ENCODE results near the gene TENT5C.

The TENT5C gene

DNA sequence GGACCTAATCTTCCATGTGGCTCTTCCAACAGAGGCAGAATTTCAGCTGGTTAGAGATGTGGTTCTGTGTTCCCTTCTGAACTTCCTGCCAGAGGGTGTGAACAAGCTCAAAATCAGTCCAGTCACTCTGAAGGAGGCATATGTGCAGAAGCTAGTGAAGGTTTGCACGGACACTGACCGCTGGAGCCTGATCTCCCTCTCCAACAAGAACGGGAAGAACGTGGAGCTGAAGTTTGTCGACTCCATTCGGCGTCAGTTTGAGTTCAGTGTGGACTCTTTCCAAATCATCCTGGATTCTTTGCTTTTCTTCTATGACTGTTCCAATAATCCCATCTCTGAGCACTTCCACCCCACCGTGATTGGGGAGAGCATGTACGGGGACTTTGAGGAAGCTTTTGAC lies 17.3 kb downstream of the TENT5C start:
- no peak overlapping the region for H3K4me3 ChIP-seq (ENCODE audit: low read length)
- no peak for TF ChIP-seq ZNF274 (IDR thresholded peaks at IDR 0.05; ENCODE audit: low read depth, low read length)

DNA sequence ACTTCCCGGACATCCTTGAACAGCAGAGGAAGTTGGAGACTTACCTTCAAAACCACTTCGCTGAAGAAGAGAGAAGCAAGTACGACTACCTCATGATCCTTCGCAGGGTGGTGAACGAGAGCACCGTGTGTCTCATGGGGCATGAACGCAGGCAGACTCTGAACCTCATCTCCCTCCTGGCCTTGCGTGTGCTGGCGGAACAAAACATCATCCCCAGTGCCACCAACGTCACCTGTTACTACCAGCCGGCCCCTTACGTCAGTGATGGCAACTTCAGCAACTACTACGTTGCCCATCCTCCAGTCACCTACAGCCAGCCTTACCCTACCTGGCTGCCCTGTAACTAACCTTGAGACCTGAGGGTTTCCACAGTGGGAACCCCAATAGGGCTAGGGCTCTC lies 17.9 kb downstream of the TENT5C start:
- TF ChIP-seq ZNF274 (IDR thresholded peaks at IDR 0.05; ENCODE audit: low read depth, low read length): no peak
- no peak overlapping the region for H3K4me3 ChIP-seq (ENCODE audit: low read length)

DNA sequence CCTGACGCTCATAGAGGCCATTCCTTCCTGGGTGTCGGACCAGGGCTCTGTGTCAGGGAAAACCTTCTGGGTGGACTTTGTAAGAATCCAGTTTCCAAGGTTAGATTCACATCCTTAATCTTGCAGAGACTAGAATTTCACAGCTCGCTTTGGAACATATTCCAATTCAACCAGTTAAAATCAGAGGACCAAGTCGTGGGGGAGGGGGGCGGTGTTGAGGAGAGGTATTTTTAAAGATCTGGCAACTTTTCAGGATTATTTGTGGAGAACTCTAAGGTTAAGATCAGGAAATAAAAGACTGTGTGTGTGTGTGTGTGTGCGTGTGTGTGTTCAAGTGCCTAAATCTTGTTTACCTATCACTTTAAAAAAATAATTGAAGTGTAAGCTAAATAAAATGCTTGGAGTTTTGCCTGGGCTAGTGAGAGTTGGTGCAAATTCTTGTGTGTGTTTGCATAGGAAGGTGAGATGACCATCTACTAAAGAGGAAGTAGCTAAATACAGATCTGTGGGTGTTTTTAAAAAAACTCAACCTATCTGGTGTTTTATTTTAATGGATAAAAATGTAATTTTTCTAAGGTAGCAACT lies 21.8 kb downstream of the TENT5C start:
- H3K4me3 ChIP-seq (ENCODE audit: low read length): no peak overlapping the region
- no peak for TF ChIP-seq ZNF274 (IDR thresholded peaks at IDR 0.05; ENCODE audit: low read depth, low read length)

DNA sequence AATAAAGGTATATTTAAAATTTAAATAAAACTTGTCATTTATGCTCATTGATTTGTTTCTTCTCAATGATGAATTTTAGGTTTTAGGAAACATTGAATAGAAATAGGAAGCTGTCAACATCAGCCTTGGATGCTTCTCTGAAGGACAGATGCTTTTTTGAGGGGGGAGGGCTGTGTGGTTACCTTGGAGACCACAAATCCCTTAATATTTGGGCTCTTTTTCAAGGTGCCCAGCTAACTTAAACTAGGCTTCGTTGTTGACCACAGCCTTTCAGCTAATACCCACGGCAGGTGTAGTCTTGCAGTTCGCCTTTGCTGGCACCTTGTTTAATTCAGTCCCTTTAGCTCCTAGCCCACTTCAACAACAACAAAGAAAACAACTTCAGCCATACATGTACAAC lies 22.5 kb downstream of the TENT5C start:
- H3K4me3 ChIP-seq (ENCODE audit: low read length): no peak overlapping the region
- TF ChIP-seq ZNF274 (IDR thresholded peaks at IDR 0.05; ENCODE audit: low read depth, low read length): no peak

DNA sequence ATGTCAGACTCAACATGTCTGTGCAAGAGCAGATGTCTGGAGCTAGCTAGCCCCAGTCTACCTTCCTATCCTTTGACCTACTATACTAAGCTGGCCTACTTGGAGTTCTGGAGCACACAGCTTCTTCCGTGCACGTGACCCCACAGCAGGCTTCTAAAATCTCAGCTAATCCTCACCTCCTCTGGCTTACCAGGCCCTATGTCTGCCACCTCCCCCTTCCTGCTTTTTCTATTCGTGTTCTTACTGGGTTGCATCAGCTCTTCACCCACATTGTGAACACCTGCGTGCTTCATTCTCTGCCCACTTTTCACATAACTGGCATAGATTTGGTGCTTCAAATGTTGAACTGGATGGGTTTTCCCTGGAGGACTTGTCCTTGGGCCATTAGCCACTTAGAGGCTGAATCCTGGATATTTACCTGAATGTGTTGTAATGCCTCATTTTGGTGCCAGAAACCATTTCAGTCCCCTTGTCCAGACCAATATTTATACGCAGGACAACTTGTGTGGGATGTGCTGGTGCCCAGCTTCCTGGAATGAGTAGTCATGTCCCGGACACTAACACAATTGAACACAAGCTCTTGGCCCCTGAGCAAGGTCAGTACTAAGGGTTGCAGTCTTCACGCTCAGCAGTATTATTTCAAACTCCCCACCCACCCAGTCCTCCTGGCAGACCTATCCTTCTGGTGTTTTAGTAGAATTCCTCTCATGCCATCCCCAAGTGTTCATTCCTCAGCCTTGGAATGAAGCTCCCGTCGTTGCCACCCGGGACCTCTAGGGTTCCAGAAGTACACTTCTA lies 24.0 kb downstream of the TENT5C start:
- no peak overlapping the region for H3K4me3 ChIP-seq (ENCODE audit: low read length)
- no peak for TF ChIP-seq ZNF274 (IDR thresholded peaks at IDR 0.05; ENCODE audit: low read depth, low read length)

DNA sequence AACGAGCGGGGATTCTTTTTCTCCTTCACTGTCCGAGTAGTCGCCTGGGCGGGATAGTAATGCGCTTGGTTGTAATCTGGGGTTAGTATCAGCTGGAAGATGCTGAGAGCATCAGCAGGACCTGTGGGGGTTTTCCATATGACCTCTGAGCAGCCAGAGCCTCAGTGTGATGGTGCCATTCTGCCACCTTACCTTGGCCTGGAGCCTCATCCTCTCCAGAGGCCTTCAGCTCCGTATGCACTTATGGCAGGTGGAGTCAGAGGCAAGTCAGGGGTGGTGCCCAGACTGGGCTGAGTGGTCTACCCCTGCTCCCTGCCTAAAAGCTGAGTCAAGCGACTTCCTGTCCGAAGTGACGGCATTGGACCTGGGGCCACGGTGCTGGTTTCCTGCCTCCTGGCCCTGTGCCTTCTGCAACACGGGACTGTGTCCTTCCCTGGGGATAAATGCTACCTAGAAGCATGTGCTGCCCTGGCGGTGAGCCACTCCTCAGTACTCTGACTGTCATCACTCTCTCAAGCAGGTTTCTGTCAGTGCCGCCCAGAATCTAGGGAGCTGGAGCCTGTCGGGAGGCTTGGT lies 24.7 kb downstream of the TENT5C start:
- no peak overlapping the region for H3K4me3 ChIP-seq (ENCODE audit: low read length)
- TF ChIP-seq ZNF274 (IDR thresholded peaks at IDR 0.05; ENCODE audit: low read depth, low read length): no peak

DNA sequence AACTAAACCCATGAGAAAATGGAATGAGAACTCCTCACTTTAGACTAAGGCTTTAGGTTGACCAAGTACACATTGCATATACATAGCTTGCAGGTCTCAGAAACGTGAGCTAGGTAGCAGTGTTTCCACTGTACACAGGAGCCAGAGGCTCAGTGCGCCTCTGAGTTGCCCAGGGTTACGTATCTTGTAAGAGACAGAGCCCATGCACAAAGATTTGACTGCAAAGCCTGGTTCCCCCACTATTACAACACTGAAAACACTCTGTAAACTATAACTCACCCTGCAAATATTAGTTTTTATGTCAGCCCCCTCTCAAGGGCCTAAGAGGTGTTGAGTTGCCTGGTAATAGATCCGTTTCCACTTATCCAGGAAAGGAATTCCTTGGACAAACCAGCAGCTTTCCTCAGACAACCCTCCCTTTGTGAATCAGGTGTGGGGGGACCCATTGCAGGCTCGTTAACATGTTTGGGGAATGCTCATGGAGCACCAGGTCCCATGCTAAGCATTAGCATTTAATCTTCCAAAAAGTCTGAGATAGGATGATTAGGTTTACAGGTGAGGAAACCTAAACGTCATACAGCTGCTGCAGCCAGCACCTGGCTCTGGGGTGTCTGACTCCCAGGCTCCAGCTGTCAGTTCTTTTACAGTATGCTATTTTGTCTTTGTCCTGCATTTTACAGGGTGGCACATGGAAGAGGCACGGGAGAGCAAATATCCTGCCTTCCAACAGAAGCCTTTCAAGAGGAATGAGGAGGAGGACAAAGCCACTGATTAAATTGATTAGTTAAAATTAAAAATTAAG lies 25.7 kb downstream of the TENT5C start:
- H3K4me3 ChIP-seq (ENCODE audit: low read length): no peak overlapping the region
- TF ChIP-seq ZNF274 (IDR thresholded peaks at IDR 0.05; ENCODE audit: low read depth, low read length): no peak

DNA sequence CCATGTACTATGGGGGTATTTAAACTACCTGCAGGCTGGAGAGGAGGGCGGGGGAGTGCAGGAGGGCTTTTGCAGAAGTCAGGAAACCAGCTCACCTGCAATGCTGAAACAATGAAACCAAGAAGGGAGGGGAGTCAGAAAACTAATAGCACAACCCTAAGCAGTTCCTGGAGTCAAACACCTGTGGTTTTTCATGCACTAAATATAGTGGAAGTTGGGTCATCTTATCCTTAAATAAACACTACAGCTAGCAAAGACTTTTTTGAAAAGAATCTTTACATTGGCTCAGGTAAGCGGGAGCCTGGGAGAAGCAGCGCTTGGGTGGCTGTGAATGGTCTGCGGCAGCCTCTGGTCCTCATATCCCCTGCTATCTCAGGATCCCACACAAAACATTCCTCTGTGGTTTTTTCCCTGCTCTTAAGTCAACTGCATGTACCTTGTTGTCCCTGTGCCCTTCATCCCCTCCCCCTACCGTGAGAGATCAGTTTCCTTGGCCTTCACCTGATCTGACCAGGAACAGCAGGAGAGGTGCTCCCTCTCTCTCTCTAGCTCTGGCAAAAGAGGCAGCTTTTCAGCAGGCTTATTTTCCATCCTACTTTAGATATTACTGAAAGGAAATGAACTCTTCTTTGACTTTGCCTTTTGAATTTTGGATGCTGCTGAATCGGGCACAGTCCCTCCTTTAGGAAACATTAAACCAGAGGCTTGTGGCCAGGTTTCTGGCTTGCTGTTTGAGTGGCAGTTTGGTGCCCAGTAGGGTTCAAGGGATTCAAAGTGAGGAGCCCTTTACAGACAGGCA lies 26.6 kb downstream of the TENT5C start:
- no peak for TF ChIP-seq ZNF274 (IDR thresholded peaks at IDR 0.05; ENCODE audit: low read depth, low read length)

DNA sequence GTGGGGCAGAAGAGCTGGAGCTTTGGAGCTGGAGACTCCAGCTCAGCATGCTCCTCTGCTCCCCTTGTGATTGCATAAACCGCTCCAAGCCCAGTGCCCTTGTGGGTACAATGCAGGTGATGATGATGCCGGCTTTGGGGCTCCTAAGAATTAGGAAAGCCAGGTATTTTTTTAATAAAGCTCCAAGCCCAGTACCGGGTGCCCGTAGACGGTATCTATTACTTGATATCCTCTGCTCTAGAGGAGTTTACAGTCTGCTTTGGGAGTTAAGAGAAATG lies 27.2 kb downstream of the TENT5C start:
- H3K4me3 ChIP-seq (ENCODE audit: low read length): no peak overlapping the region; the same call in 1 of the 2 replicates
- TF ChIP-seq ZNF274 (IDR thresholded peaks at IDR 0.05; ENCODE audit: low read depth, low read length): no peak

More for the DNA sequence above, 26.6 kb downstream of the TENT5C start:
- H3K4me3 ChIP-seq (ENCODE audit: low read length): no peak overlapping the region; the same call in 1 of the 2 replicates

DNA sequence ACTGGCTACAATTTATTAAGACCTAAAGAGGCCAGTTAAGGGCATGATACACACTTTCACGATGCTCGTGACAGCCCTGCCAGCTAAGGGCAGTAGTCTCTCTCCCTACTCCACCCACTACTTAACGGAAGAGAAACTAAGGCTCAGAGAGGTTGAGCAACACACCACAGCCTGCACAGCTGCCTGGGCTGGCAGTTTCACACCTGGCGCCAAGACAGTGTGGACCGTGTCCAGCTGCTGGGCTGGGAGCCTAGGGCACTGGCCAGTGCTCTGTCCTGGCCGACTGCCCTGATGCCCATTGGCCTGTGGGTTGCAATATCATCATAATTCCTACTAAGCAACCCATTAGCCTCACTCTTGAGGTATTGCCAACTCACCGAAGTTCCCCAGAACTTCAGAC lies 27.6 kb downstream of the TENT5C start:
- H3K4me3 ChIP-seq (ENCODE audit: low read length): no peak overlapping the region
- TF ChIP-seq ZNF274 (IDR thresholded peaks at IDR 0.05; ENCODE audit: low read depth, low read length): no peak

DNA sequence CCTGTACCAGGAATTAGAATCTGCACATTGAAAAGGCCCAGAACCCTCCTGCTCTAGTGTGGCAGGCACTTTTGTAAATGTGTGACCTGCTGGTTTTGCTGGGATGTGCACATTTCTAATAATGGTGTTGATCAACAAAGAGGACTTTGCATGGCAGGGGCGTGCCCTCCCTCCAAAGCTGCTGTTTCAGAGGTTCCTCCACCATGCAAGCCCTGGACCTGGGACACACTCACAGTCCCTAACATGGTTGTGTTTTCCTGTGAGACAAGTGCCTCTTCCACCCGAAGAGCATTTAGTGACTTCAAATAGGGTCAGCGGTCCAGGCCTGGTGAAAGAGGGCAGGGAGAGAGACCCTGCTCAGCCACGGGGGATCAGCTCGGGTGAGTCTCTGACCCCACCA lies 28.1 kb downstream of the TENT5C start:
- H3K4me3 ChIP-seq (ENCODE audit: low read length): no peak overlapping the region

DNA sequence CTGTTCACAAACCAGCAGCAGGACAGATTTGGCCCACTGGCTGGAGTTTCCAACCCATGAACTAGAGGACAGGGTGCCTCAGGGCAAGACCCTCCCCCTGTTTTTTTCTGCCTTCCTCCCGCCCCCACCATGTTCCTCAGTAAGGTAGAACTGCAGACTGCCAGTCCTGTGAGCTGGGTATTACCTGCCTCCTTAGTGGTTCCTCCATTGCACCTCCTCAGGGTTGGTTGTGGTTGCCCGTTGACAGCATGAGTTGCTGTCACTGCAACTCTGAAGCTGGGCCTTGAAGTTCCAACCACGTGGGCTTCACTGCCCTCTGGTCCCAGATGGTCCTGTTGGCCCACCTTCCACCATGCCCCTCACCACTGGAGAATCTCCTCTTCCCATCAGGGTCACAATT lies 28.8 kb downstream of the TENT5C start:
- TF ChIP-seq ZNF274 (IDR thresholded peaks at IDR 0.05; ENCODE audit: low read depth, low read length): no peak
- H3K4me3 ChIP-seq (ENCODE audit: low read length): no peak overlapping the region

More for the DNA sequence above, 28.1 kb downstream of the TENT5C start:
- no peak for TF ChIP-seq ZNF274 (IDR thresholded peaks at IDR 0.05; ENCODE audit: low read depth, low read length)

DNA sequence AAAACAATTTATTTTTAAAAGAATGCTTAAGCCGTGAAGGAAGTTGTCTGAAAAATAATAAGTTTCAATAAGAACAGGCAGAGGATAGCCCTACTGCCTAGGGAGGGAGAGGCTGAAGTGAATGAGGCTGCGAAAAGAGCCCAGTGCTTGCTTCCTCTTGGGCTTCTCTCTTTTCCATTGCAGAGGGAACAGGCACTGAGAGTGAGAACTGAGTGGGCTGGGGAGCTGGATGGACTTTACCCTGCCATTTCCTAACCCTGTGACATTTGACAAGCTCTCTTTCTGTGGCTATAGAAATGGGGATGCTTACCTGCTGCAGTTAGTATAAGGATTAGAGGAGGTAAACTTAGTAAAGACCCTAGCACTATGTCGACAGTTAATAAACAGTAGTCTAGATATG lies 30.0 kb downstream of the TENT5C start:
- no peak for TF ChIP-seq ZNF274 (IDR thresholded peaks at IDR 0.05; ENCODE audit: low read depth, low read length)
- no peak overlapping the region for H3K4me3 ChIP-seq (ENCODE audit: low read length)
